Measurements from ENCODE around the gene GALK2.
"Not testable (repeated sequence)": the region's sequence is repeated elsewhere in the genome, so short reads cannot be mapped to it uniquely, and the experiment has no call there.

GALK2 gene

GRCh38 chr15:49155834-49156627, 14.0 kb upstream of the GALK2 start:
- DNase-seq (ENCODE audit: extremely low spot score): no peak
- no peak for TF ChIP-seq CTCF (IDR thresholded peaks at IDR 0.05; ENCODE audit: control extremely low read depth, extremely low read depth, low read depth, missing control alignments)
- ChIA-PET POLR2A (interaction anchor here (1.7 kb wide), 1 partner anchor 14 kb away, joined by 10 read pairs; the partner anchor contains the start of gene GALK2), CTCF (interaction anchor here (0.9 to 2.3 kb wide), 5 partner anchors 10 to 1721 kb away, joined by 3 to 10 read pairs (median 5); partner anchors contain the start of gene GALK2)

GRCh38 chr15:49163678-49164077, 6.4 kb upstream of the GALK2 start:
- CTCF ChIA-PET: no interaction called here
- POLR2A ChIA-PET: no interaction called here
- no peak for DNase-seq (ENCODE audit: extremely low spot score)
- no peak for TF ChIP-seq CTCF (IDR thresholded peaks at IDR 0.05; ENCODE audit: control extremely low read depth, extremely low read depth, low read depth, missing control alignments)

GRCh38 chr15:49164865-49165264, 5.2 kb upstream of the GALK2 start:
- TF ChIP-seq CTCF (IDR thresholded peaks at IDR 0.05; ENCODE audit: control extremely low read depth, extremely low read depth, low read depth, missing control alignments): no peak
- CTCF ChIA-PET: interaction anchor here (0.6 kb wide), 1 partner anchor 10 kb away, joined by 3 read pairs; no protein-coding TSS in a partner anchor
- POLR2A ChIA-PET: no interaction called here
- DNase-seq (ENCODE audit: extremely low spot score): no peak

- ChIA-PET CTCF (no interaction called here), POLR2A (no interaction called here)
- no peak for DNase-seq (ENCODE audit: extremely low spot score)
- no peak for TF ChIP-seq CTCF (IDR thresholded peaks at IDR 0.05; ENCODE audit: control extremely low read depth, extremely low read depth, low read depth, missing control alignments)
Observed at GRCh38 chr15:49168016-49168415, 2.0 kb upstream of the GALK2 start.

- no peak for TF ChIP-seq CTCF (IDR thresholded peaks at IDR 0.05; ENCODE audit: control extremely low read depth, extremely low read depth, low read depth, missing control alignments)
- ChIA-PET POLR2A (interaction anchor here (0.6 kb wide), 1 partner anchor 487 kb away, joined by 11 read pairs; no protein-coding TSS in a partner anchor), CTCF (interaction anchor here (0.8 kb wide), 1 partner anchor 16 kb away, joined by 3 read pairs; the partner anchor contains the start of gene COPS2)
- no peak for DNase-seq (ENCODE audit: extremely low spot score)
Observed at GRCh38 chr15:49171790-49172189, 1.7 kb downstream of the GALK2 start.

GRCh38 chr15:49174902-49175301, 4.9 kb downstream of the GALK2 start:
- POLR2A ChIA-PET: no interaction called here
- TF ChIP-seq CTCF (IDR thresholded peaks at IDR 0.05; ENCODE audit: control extremely low read depth, extremely low read depth, low read depth, missing control alignments): no peak
- CTCF ChIA-PET: interaction anchor here (0.9 to 1.0 kb wide), 3 partner anchors 10 to 61 kb away, joined by 3 to 4 read pairs (median 3); no protein-coding TSS in a partner anchor
- DNase-seq (ENCODE audit: extremely low spot score): no peak

- DNase-seq (ENCODE audit: extremely low spot score); POLR2A ChIA-PET: not testable (repeated sequence)
- CTCF ChIA-PET: interaction anchor here (0.9 kb wide), 2 partner anchors 9 to 11 kb away, joined by 3 to 4 read pairs; no protein-coding TSS in a partner anchor
Observed at GRCh38 chr15:49175582-49176397, 5.7 kb downstream of the GALK2 start.

Data from GM10248 (cell line).